ENCODE data around the gene CYP4F22.
"Not testable (repeated sequence)": the region's sequence is repeated elsewhere in the genome, so short reads cannot be mapped to it uniquely, and the experiment has no call there.

Gene CYP4F22

GRCh38 chr19:15508035-15508710, at the start of gene CYP4F22:
Gene CYP4F22 (plus strand): TSS chr19:15508525. CDS start chr19:15525337, 16,812 bp downstream.
- DNase-seq, result peak; percentile 52

- no peak for DNase-seq
Observed at GRCh38 chr19:15461694-15462093, 46.6 kb upstream of the CYP4F22 start.

GRCh38 chr19:15463861-15464371, 44.4 kb upstream of the CYP4F22 start:
- no peak for DNase-seq

GRCh38 chr19:15464394-15465385, 43.6 kb upstream of the CYP4F22 start, which contains the start of gene RASAL3:
Gene RASAL3 (minus strand): TSS chr19:15464544. CDS start chr19:15464358, 186 bp downstream.
- no peak for DNase-seq

GRCh38 chr19:15466851-15467733, 41.2 kb upstream of the CYP4F22 start:
- DNase-seq, result no peak

- DNase-seq, result no peak
Observed at GRCh38 chr19:15467734-15468214, 40.6 kb upstream of the CYP4F22 start.

GRCh38 chr19:15468675-15469512, 39.4 kb upstream of the CYP4F22 start:
- DNase-seq, result no peak

- no peak for DNase-seq
Observed at GRCh38 chr19:15469513-15470297, 38.6 kb upstream of the CYP4F22 start.

- DNase-seq, result no peak
Observed at GRCh38 chr19:15471639-15472101, 36.7 kb upstream of the CYP4F22 start.

- not testable (repeated sequence) for DNase-seq
Observed at GRCh38 chr19:15473821-15474220, 34.5 kb upstream of the CYP4F22 start.

GRCh38 chr19:15475169-15475568, 33.2 kb upstream of the CYP4F22 start:
- DNase-seq, result no peak

- no peak for DNase-seq
Observed at GRCh38 chr19:15475611-15476010, 32.7 kb upstream of the CYP4F22 start.

GRCh38 chr19:15476325-15476724, 32.0 kb upstream of the CYP4F22 start:
- DNase-seq, result no peak

GRCh38 chr19:15479391-15480345, 28.7 kb upstream of the CYP4F22 start, which contains the start of gene PGLYRP2:
Gene PGLYRP2 (minus strand): TSS chr19:15479501. CDS start chr19:15479371, 130 bp downstream.
- peak; percentile 70 for DNase-seq

- not testable (repeated sequence) for DNase-seq
Observed at GRCh38 chr19:15480996-15481395, 27.3 kb upstream of the CYP4F22 start.

GRCh38 chr19:15485768-15486167, 22.6 kb upstream of the CYP4F22 start:
- DNase-seq, result peak; percentile 58

GRCh38 chr19:15487038-15487437, 21.3 kb upstream of the CYP4F22 start:
- no peak for DNase-seq

GRCh38 chr19:15488489-15489226, 19.7 kb upstream of the CYP4F22 start:
- no peak for DNase-seq
